WERI-Rb-1 (cell line): ENCODE data around the gene CALCB.

Experiments used
- DNase-seq: peaks from one replicate; pipeline ENCODE4 v3.0.0-alpha.2; 2020
- H3K27ac ChIP-seq: fragments of 250-450 bp; sonication (Bioruptor Pico); 2 replicates; pipeline ENCODE4 v1.5.1; 2020; ENCODE audit warnings: mild to moderate bottlenecking, moderate library complexity
- H3K27me3 ChIP-seq: fragments of 250-450 bp; sonication (Bioruptor Pico); 2 replicates; pipeline ENCODE4 v1.5.1; 2021; ENCODE audit warnings: mild to moderate bottlenecking, low read depth, moderate library complexity; ENCODE audit not compliant: insufficient read depth, severe bottlenecking
- H3K36me3 ChIP-seq: fragments of 250-450 bp; sonication (Bioruptor Pico); 2 replicates; pipeline ENCODE4 v1.5.1; 2020; ENCODE audit warnings: mild to moderate bottlenecking, moderate library complexity
- H3K4me3 ChIP-seq: 2 replicates; pipeline ENCODE4 v1.5.1; 2011; ENCODE audit warnings: low read depth, mild to moderate bottlenecking, control low read depth, low read length
- H3K9me3 ChIP-seq: fragments of 250-450 bp; sonication (Bioruptor Pico); 2 replicates; pipeline ENCODE4 v1.5.1; 2021; ENCODE audit warnings: mild to moderate bottlenecking, moderate library complexity; ENCODE audit not compliant: severe bottlenecking
- TF ChIP-seq, protein P1 (sequence below): IDR thresholded peaks from 2 replicates; pipeline ENCODE4 v1.5.1; 2011; ENCODE audit warnings: low read depth, mild to moderate bottlenecking, control low read depth, inconsistent platforms, low read length

The CALCB gene

GRCh38 chr11:15091625-15092024 is 18.2 kb downstream of the CALCB start:
- Histone ChIP-seq H3K27ac (no peak overlapping the region), H3K36me3 (no peaks in the 10 kb centered on the region), H3K27me3 (peaks cover 43% of the 10 kb centered on the region), H3K9me3 (no peaks in the 10 kb centered on the region), H3K4me3 (no peak overlapping the region)
- no peak for DNase-seq
- TF ChIP-seq, protein P1, sequence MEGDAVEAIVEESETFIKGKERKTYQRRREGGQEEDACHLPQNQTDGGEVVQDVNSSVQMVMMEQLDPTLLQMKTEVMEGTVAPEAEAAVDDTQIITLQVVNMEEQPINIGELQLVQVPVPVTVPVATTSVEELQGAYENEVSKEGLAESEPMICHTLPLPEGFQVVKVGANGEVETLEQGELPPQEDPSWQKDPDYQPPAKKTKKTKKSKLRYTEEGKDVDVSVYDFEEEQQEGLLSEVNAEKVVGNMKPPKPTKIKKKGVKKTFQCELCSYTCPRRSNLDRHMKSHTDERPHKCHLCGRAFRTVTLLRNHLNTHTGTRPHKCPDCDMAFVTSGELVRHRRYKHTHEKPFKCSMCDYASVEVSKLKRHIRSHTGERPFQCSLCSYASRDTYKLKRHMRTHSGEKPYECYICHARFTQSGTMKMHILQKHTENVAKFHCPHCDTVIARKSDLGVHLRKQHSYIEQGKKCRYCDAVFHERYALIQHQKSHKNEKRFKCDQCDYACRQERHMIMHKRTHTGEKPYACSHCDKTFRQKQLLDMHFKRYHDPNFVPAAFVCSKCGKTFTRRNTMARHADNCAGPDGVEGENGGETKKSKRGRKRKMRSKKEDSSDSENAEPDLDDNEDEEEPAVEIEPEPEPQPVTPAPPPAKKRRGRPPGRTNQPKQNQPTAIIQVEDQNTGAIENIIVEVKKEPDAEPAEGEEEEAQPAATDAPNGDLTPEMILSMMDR, result no peak

DNA sequence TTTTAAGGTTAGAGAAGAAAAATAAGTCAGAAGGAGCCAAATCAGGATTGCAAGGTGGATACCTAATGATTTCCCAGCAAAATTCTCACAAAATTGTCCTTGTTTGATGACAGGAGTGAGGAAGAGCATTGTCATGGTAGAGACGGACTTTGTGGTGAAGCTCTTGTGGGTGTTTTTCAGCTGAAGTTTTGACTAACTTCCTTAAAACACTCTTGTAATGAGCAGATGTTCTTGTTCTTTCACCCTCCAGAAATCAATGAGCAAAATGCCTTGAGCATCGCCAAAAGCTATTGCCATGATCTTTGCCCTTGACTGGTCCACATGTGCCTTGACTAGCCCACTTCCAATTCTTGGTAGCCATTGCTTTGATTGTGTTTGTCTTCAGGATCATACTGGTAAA is 20.0 kb downstream of the CALCB start:
- Histone ChIP-seq H3K27me3 (peaks cover 41% of the 10 kb centered on the region), H3K27ac (no peak overlapping the region), H3K9me3 (no peaks in the 10 kb centered on the region), H3K4me3 (no peak overlapping the region), H3K36me3 (no peaks in the 10 kb centered on the region)
- DNase-seq, result no peak
- TF ChIP-seq, protein P1, result no peak

DNA sequence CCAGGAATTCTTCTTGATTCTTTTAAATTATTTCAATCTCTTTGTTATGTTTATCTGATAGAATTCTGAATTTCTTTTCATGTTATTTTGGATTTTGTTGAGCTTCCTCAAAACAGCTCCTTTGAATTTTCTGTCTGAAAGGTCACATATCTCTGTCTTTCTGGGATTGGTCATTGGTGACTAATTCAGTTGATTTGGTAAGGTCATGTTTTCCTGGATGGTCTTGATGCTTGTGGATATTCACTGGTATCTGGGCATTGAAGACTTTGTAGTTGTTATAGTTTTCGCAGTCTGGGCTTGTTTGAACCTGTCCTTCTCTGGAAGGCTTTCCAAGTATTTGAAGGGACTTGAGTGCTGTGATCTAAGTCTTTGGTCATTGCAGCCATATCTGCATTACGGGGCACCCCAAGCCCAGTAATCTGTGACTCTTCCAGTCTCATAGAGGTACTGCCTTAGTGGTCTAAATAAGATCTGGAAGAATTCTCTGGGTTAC is 22.4 kb downstream of the CALCB start:
- peaks cover 44% of the 10 kb centered on the region for H3K27me3 ChIP-seq
- H3K27ac ChIP-seq, result no peak overlapping the region
- no peaks in the 10 kb centered on the region for H3K9me3 ChIP-seq
- H3K4me3 ChIP-seq, result no peak overlapping the region
- TF ChIP-seq, protein P1, result no peak
- H3K36me3 ChIP-seq, result no peaks in the 10 kb centered on the region
- no peak for DNase-seq

DNA sequence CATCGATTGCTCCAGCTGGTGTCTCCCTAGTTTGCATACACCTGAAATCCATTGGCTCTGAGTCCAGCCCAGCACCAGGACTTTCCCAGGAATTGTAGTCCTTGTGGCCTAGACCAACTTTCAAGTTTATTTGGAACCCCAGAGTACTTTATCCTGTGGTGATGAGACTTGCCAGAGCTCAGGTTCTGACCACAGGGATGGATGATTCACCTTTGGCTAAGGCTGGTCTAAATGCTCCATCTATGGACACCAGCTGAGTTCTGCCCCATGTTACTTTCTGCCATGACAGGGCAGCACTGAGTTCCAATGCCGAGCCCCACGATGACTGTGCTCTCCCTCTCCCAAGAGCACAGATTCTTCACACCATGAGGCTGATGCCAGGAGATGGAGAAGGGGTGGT is 24.0 kb downstream of the CALCB start:
- TF ChIP-seq, protein P1, result no peak

GRCh38 chr11:15099267-15099666 is 25.9 kb downstream of the CALCB start:
- H3K36me3 ChIP-seq, result no peaks in the 10 kb centered on the region
- H3K27ac ChIP-seq, result no peak overlapping the region
- peaks cover 49% of the 10 kb centered on the region for H3K27me3 ChIP-seq
- DNase-seq, result no peak
- H3K9me3 ChIP-seq, result no peaks in the 10 kb centered on the region
- H3K4me3 ChIP-seq, result no peak overlapping the region
- TF ChIP-seq, protein P1, result no peak

More for the DNA sequence above, 24.0 kb downstream of the CALCB start:
- Histone ChIP-seq H3K27me3 (peaks cover 49% of the 10 kb centered on the region), H3K27ac (no peak overlapping the region), H3K36me3 (no peaks in the 10 kb centered on the region), H3K9me3 (no peaks in the 10 kb centered on the region), H3K4me3 (no peak overlapping the region)
- DNase-seq, result no peak

- Histone ChIP-seq H3K9me3 (no peaks in the 10 kb centered on the region), H3K4me3 (no peak overlapping the region), H3K27me3 (peaks cover 55% of the 10 kb centered on the region), H3K27ac (no peak overlapping the region), H3K36me3 (no peaks in the 10 kb centered on the region)
- TF ChIP-seq, protein P1, result peak; percentile 91
- peak; percentile 58 for DNase-seq
Observed at GRCh38 chr11:15101072-15101709, 27.8 kb downstream of the CALCB start.
